ENCODE results near the gene MYH3.

Gene MYH3

DNA sequence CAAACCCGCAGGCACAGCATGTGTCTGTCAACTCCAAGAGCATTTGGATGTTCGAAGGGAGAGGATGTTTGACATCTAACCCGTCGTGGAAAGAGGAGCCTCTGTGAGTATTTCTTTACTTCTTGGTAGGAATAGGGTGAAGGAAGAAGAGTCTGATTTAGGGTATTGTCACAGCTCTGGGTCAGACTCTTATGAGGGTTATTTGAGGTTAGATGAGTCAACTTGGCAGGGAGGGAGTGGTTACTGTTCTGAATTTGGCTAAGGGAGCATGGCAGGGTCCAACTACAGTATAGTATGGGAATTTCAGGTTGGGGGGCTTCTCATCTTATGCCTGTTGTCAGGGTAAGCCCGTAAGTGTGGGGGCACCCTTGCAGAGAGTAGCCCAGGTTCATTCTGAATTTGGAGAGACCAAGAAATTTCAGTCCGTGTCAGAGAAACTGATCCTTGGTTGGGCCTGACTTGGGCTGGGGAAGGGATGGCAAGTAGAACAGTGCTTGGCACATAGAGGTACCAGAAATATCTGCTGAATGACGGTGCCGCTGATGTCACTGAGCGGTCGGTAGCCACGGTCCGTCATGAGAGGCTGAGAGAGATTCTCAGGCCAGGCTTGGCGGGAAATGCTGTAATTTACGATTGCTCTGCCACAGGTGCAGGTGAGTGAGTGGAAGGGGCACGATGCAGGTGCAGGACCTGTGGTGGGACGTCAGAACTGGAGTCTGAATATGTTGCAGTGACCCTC is 43.2 kb downstream of the MYH3 start:
- no peak for DNase-seq (ENCODE audit: low spot score)

DNA sequence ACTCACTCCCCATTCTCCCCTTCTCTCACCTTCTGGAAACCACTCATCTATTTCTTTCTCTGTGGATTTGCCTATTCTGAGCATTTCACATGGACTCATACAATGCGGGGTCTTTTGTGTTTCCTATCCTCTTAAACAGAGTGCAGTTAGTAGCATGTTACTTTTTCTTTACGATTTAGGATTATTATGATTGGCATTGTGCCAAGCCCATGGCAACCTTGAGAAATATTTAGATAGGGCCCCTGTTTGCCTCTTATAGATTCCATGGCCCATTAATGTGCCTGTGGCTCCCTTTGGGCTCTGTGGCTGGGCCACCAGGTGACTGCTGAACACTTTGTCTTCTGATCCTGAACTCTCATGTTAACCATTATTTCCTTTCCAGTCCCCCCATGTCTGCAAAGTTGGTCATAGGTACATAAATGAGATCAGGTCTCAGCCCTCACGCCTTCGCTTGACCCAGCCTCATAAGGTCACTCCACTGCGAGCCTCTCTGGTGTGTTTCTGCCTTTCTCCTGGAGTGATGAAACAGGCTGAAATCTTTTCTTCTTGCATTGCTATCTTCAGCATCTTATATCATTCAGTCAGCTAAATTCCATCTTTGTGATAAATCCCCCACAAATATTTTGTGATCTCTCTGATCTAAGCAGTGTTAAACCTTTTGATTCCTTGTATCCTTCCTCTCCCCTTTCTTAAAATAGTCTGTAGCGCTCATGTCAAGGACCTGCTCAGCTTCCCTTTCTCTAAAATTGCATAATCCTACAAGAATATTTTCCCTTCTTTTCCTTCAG is 44.0 kb downstream of the MYH3 start:
- no peak for DNase-seq (ENCODE audit: low spot score)

DNA sequence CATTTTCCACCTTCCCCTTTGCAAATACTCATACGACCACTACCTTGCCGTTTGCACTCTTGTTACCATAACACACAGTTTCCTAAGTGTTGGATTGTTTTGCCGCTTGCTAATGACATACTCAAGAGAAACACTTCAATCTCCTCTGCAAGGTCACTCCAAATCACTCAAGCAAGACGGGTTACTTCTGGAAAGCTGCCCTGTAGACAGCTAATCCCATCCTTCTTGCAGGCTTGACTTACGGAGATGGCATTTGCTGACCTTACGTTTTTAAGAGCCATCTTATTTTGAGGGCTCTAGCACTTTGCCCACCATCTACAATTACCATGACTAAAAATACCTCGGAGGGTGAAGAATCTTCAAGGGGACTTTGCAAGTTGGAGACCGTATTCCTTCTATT is 46.2 kb downstream of the MYH3 start:
- DNase-seq (ENCODE audit: low spot score): no peak

DNA sequence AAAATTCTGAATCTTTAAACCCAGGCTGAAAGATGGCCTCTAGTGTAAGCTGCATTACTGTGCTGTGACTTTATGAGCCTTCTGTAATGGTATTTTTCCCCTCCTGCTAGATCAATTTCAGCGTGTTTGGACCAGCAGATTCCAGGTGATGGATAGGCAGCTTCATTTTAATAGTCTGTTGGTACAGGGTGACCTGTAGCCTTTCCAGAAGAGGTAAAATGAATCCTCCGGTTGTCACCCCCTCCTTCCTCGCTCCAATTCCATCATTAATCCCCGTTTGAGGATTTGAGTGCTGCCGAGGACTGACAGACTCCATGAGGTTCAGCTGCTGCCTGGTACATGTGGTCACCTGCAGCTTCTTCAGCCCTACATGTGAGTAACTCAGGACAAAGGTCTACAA is 48.9 kb downstream of the MYH3 start:
- DNase-seq (ENCODE audit: low spot score): no peak

- no peak for DNase-seq (ENCODE audit: low spot score)
These were observed 51.0 kb downstream of the MYH3 start for GRCh38 chr17:10606110-10606509.

GRCh38 chr17:10605221-10605783 is 51.8 kb downstream of the MYH3 start:
- DNase-seq (ENCODE audit: low spot score): no peak

DNA sequence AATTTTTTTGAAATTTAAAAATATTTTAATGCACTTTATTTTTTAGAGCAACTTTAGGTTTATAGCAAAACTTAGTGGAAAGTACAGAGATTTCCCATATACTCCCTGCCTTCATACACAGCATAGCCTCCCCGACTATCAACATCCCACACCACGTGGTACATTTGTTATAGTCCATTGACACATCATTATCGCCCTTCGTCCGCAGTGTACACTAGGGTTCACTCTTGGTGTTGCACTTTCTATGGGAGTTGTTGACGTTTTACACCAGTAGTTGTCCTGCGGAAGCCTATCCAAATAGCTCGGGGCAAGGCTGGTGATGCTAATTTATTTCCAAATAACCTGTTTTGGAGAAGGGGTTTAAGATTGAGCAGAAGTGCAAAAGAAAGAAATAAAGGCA is 52.6 kb downstream of the MYH3 start:
- DNase-seq (ENCODE audit: low spot score): no peak

- no peak for DNase-seq (ENCODE audit: low spot score)
These were observed 53.2 kb downstream of the MYH3 start for GRCh38 chr17:10603931-10604330.

GRCh38 chr17:10600571-10600970 is 56.5 kb downstream of the MYH3 start:
- DNase-seq (ENCODE audit: low spot score): no peak

DNA sequence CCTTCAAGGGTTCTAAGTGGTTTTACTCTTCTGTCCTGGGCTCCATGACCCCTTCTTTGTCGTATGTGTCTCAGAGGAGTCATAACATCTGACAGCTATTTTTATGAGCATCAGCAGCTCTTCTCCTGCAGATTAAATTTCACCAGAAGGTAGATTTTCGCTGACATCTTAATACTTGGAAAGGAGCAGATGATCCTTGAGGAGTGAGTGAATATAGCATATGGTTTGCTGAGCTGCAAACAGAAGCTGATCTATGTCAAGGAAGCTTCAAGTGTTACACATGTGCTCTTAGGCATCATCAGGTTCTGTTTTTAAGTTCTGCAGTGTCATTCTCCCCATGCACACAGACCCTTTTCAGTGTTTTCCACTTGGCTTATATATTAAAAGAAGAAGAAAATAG is 58.5 kb downstream of the MYH3 start:
- no peak for DNase-seq (ENCODE audit: low spot score)

GRCh38 chr17:10589553-10590145 is 67.5 kb downstream of the MYH3 start:
- DNase-seq (ENCODE audit: low spot score): no peak

DNA sequence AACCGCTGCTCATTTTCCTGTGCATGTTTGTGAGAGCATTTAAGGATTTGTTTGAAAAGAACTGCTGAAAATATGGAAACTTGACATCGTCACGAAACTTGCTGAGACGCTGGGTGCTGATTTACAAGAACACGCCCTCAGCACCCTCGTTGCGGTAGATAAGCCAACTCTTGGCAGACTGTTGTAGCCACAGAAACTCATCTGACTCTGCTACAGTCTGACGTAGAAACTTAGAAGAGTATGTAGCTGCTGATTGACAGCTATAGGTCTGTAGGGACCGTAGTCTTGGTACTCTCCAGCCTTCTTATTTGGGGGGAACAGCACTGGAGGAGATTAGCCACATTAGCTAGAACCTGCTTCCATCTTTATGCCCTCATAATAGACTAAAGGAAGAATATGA is 71.6 kb downstream of the MYH3 start:
- no peak for DNase-seq (ENCODE audit: low spot score)

- no peak for DNase-seq (ENCODE audit: low spot score)
These were observed 73.3 kb downstream of the MYH3 start for GRCh38 chr17:10583834-10584233.

DNA sequence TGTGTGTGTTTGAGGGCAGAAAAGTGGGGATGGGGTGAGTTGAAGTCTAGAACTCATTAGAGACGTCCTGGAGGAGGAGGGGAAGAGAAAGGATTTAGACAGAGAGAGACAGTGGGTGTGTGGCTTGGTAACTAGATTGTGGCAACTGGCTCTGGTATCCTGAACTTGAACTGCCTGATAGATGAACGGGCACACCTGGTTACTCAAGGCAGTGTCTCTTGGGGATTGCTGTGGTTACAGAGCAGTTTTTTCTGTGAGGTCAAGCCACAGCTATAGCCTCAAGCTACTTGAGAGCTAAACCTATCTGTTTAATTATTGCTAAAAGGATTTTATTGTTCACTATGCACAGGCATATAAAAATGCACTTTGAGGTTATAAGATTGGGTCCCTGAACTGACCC is 77.8 kb downstream of the MYH3 start:
- DNase-seq (ENCODE audit: low spot score): no peak

Data from globus pallidus (tissue), 1 donor.